Mesendoderm (in vitro differentiated cells): ENCODE data around the gene PLCL1.

Experiments
- DNase-seq: peaks from one replicate; pipeline ENCODE4 v3.0.0; 2013
- H2AK5ac ChIP-seq: 2 replicates; pipeline ENCODE4 v1.6.1; 2013; ENCODE audit warnings: low read length, inconsistent platforms
- H2BK120ac ChIP-seq: 2 replicates; pipeline ENCODE4 v1.6.1; 2013; ENCODE audit warnings: low read depth, mild to moderate bottlenecking, low read length, moderate library complexity, mixed read lengths
- H2BK15ac ChIP-seq: replicated peaks from 2 replicates; pipeline ENCODE4 v1.6.1; 2013; ENCODE audit warnings: low read depth, mild to moderate bottlenecking, moderate library complexity
- H2BK5ac ChIP-seq: 2 replicates; pipeline ENCODE4 v1.6.1; 2013; ENCODE audit warnings: low read length, inconsistent platforms
- H3K18ac ChIP-seq: 2 replicates; pipeline ENCODE4 v1.6.1; 2013; ENCODE audit warnings: mild to moderate bottlenecking, low read length, mixed read lengths
- H3K23ac ChIP-seq: one replicate; pipeline ENCODE4 v1.6.1; 2013; ENCODE audit warnings: low read length
- H3K27ac ChIP-seq: 2 replicates; pipeline ENCODE4 v1.5.1; 2013; ENCODE audit warnings: low read depth, mild to moderate bottlenecking, inconsistent platforms, low read length, moderate library complexity
- H3K27me3 ChIP-seq: 2 replicates; pipeline ENCODE4 v1.6.1; 2013; ENCODE audit warnings: low read length, control low read depth, mild to moderate bottlenecking, inconsistent platforms; ENCODE audit not compliant: insufficient read depth, poor library complexity
- H3K36me3 ChIP-seq: 2 replicates; pipeline ENCODE4 v1.6.1; 2013; ENCODE audit warnings: low read length, inconsistent platforms; ENCODE audit not compliant: control insufficient read depth, insufficient read depth
- H3K4ac ChIP-seq: one replicate; pipeline ENCODE4 v1.6.1; 2013; ENCODE audit warnings: low read depth, mild to moderate bottlenecking, low read length, moderate library complexity
- H3K4me1 ChIP-seq: 2 replicates; pipeline ENCODE4 v1.6.1; 2013; ENCODE audit warnings: low read depth, low read length, inconsistent platforms; ENCODE audit not compliant: control insufficient read depth
- H3K4me2 ChIP-seq: 2 replicates; pipeline ENCODE4 v1.6.1; 2013; ENCODE audit warnings: low read length
- H3K4me3 ChIP-seq: 2 replicates; pipeline ENCODE4 v1.5.1; 2013; ENCODE audit warnings: mild to moderate bottlenecking, low read length
- H3K56ac ChIP-seq: one replicate; pipeline ENCODE4 v1.6.1; 2013; ENCODE audit warnings: low read length
- H3K79me1 ChIP-seq: 2 replicates; pipeline ENCODE4 v1.6.1; 2013; ENCODE audit warnings: low read length, inconsistent platforms
- H3K79me2 ChIP-seq: 2 replicates; pipeline ENCODE4 v1.6.1; 2013; ENCODE audit warnings: mild to moderate bottlenecking, low read length; ENCODE audit not compliant: control insufficient read depth, insufficient read depth
- H3K9ac ChIP-seq: 2 replicates; pipeline ENCODE4 v1.6.1; 2013; ENCODE audit warnings: low read length, inconsistent platforms
- H4K5ac ChIP-seq: one replicate; pipeline ENCODE4 v1.6.1; 2013; ENCODE audit warnings: low read length
- H4K8ac ChIP-seq: one replicate; pipeline ENCODE4 v1.6.1; 2013; ENCODE audit warnings: low read depth, mild to moderate bottlenecking, control low read depth, low read length, moderate library complexity
- WGBS: extraction: QIAGEN DNeasy Blood & Tissue Kit; methylation state at CpG from one replicate; pipeline ENCODE4 v1.1.7; 2013; ENCODE audit warnings: low lambda C conversion rate, missing lambda C conversion rate; ENCODE audit not compliant: insufficient coverage; ENCODE audit errors: extremely low coverage; 5-methylcytosine and 5-hydroxymethylcytosine counted together

Gene PLCL1

DNA sequence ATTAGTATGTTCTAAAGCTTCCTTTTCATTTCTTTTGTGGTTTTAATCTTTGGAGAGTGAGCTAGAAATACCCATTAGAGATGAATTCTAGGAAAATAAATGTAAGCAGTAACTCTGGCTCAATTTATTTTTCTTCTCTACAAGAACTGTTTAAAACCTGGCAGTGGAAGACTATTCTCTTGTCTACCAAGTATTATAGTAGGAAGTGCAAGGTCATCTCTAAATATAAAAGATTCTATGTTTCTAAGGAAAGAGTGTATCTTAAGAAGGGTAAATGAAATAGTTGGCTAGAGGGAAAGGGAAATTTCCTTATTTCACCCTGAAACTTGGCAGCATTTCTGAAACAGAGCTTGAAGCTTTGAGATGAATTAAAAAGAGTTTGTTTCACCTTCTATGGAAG lies 35.5 kb downstream of the PLCL1 start:
- H3K4ac ChIP-seq, result no peak overlapping the region
- H2BK120ac ChIP-seq, result no peak overlapping the region
- no peak overlapping the region for H2BK5ac ChIP-seq
- no peak overlapping the region for H3K56ac ChIP-seq
- no peak overlapping the region for H3K27ac ChIP-seq
- no peaks in the 10 kb centered on the region for H3K4me1 ChIP-seq
- H3K9ac ChIP-seq, result no peak overlapping the region
- no peak overlapping the region for H4K8ac ChIP-seq
- H3K27me3 ChIP-seq, result no peaks in the 10 kb centered on the region
- no peak for DNase-seq
- no peak overlapping the region for H2BK15ac ChIP-seq
- H3K36me3 ChIP-seq, result no peaks in the 10 kb centered on the region
- H3K18ac ChIP-seq, result no peak overlapping the region
- no peak overlapping the region for H3K23ac ChIP-seq
- H3K79me1 ChIP-seq, result no peaks in the 10 kb centered on the region
- no peaks in the 10 kb centered on the region for H3K79me2 ChIP-seq
- no peak overlapping the region for H2AK5ac ChIP-seq
- no peak overlapping the region for H3K4me3 ChIP-seq
- H3K4me2 ChIP-seq, result no peak overlapping the region
- H4K5ac ChIP-seq, result no peak overlapping the region

DNA sequence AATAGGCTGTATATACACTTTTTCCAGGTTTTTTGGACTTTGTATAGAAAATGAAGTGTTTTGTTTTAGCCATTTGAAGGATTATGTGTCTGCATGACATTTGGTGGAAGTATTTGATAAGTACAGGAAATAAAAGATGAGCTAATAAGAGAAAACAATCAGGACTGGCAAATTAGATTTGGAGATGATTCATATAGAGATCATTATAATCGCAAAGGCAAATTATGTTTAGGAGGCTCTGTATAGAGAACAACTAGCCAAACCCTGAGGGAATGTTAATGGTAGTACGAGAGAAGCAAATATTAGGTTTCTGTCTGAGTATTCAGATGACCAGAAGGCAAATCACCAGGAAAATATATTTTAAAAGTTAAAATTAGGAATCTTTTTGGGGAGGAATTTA lies 41.7 kb downstream of the PLCL1 start:
- no peak overlapping the region for H3K4ac ChIP-seq
- no peak overlapping the region for H4K8ac ChIP-seq
- no peaks in the 10 kb centered on the region for H3K79me1 ChIP-seq
- no peak overlapping the region for H3K4me2 ChIP-seq
- H3K18ac ChIP-seq, result no peak overlapping the region
- no peak overlapping the region for H3K9ac ChIP-seq
- no peak overlapping the region for H3K23ac ChIP-seq
- no peak overlapping the region for H2AK5ac ChIP-seq
- H3K36me3 ChIP-seq, result no peaks in the 10 kb centered on the region
- H2BK5ac ChIP-seq, result no peak overlapping the region
- no CpG with 5 or more reads among the region's 2 CpGs for WGBS
- H4K5ac ChIP-seq, result no peak overlapping the region
- H3K79me2 ChIP-seq, result no peaks in the 10 kb centered on the region
- no peak overlapping the region for H2BK15ac ChIP-seq
- no peak overlapping the region for H3K4me3 ChIP-seq
- H3K27me3 ChIP-seq, result no peaks in the 10 kb centered on the region
- H3K56ac ChIP-seq, result no peak overlapping the region
- H3K4me1 ChIP-seq, result no peaks in the 10 kb centered on the region
- DNase-seq, result no peak
- H3K27ac ChIP-seq, result no peak overlapping the region
- no peak overlapping the region for H2BK120ac ChIP-seq

GRCh38 chr2:197846777-197847176 lies 42.4 kb downstream of the PLCL1 start:
- Histone ChIP-seq H3K27me3 (no peaks in the 10 kb centered on the region), H3K4me1 (no peaks in the 10 kb centered on the region), H2BK15ac (no peak overlapping the region), H4K5ac (no peak overlapping the region), H3K4ac (no peak overlapping the region), H3K18ac (no peak overlapping the region), H3K23ac (no peak overlapping the region), H3K79me1 (no peaks in the 10 kb centered on the region), H3K4me3 (no peak overlapping the region), H2AK5ac (no peak overlapping the region), H2BK5ac (no peak overlapping the region), H3K79me2 (no peaks in the 10 kb centered on the region), H4K8ac (no peak overlapping the region), H3K27ac (no peak overlapping the region), H3K36me3 (no peaks in the 10 kb centered on the region), H2BK120ac (no peak overlapping the region), H3K9ac (no peak overlapping the region), H3K4me2 (no peak overlapping the region), H3K56ac (no peak overlapping the region)
- DNase-seq, result no peak
- no CpG with 5 or more reads among the region's 3 CpGs for WGBS

DNA sequence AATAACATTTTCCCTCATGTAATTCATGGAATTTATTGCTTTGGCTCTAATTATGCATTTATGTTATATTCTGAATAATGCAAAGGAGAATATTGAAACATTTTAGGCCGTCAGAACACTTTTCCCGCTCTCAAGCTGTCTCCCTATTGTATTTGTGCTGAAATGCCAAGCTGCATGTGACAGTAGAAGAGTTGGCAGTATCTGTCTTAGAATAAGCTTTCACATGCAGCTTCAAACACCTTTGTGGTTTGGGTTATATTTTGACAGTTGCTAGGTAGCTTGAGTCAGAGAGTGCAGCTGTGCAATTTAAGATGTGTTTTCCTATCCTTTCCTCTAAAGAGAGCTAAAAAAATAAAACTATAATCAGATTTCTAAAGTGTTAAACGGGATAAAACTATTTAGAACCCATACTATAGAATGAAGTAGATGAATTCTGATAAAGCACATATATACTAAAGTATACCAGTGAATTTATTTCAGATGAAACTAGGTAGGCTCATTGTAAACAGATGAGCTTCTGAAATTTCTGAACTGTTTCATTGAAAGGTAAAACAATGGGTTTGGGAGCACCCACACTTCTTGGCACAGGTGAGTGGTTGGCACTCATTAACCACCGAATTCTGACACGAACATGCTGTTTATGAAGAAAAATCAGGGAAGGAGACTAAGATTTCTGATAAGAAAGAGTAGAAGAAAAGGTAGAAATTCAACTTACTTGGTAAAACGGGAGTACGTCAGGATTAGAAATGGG lies 43.4 kb downstream of the PLCL1 start:
- Histone ChIP-seq H4K8ac (no peak overlapping the region), H3K9ac (no peak overlapping the region), H3K79me2 (no peaks in the 10 kb centered on the region), H3K23ac (no peak overlapping the region), H3K56ac (no peak overlapping the region), H4K5ac (no peak overlapping the region), H3K36me3 (no peaks in the 10 kb centered on the region), H3K4me2 (no peak overlapping the region), H2BK15ac (no peak overlapping the region), H2AK5ac (no peak overlapping the region), H3K27ac (no peak overlapping the region), H3K4ac (no peak overlapping the region), H3K79me1 (no peaks in the 10 kb centered on the region), H3K4me1 (no peaks in the 10 kb centered on the region), H3K27me3 (no peaks in the 10 kb centered on the region), H2BK5ac (no peak overlapping the region), H3K4me3 (no peak overlapping the region), H3K18ac (no peak overlapping the region), H2BK120ac (no peak overlapping the region)
- no CpG with 5 or more reads among the region's 7 CpGs for WGBS
- DNase-seq, result no peak

DNA sequence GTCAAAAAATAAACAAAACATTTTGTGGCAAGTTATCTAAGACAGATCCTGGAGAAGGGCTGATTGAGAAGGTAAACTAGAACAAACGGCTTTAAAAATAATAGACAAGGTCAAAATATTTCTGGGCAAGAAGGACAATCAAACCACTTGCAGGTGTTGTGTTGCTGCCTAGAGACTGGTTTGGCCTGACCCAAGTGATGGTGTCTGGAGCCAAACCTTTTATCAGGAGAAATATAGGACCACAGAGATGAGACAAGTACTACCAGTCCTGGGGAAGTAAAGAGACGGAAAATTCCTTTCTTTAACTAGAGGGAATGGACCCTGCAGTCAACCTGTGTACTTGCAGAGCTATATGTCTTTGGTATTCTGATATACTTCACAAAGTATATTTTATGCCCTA lies 44.2 kb downstream of the PLCL1 start:
- Histone ChIP-seq H3K27ac (no peak overlapping the region), H2BK120ac (no peak overlapping the region), H3K4me1 (no peaks in the 10 kb centered on the region), H3K9ac (no peak overlapping the region), H3K79me1 (no peaks in the 10 kb centered on the region), H4K5ac (no peak overlapping the region), H3K27me3 (no peaks in the 10 kb centered on the region), H2BK15ac (no peak overlapping the region), H4K8ac (no peak overlapping the region), H3K56ac (no peak overlapping the region), H3K79me2 (no peaks in the 10 kb centered on the region), H2BK5ac (no peak overlapping the region), H3K4me2 (no peak overlapping the region), H3K36me3 (no peaks in the 10 kb centered on the region), H3K18ac (no peak overlapping the region), H3K4me3 (no peak overlapping the region), H3K4ac (no peak overlapping the region), H3K23ac (no peak overlapping the region), H2AK5ac (no peak overlapping the region)
- no CpG with 5 or more reads among the region's 2 CpGs for WGBS
- DNase-seq, result no peak

DNA sequence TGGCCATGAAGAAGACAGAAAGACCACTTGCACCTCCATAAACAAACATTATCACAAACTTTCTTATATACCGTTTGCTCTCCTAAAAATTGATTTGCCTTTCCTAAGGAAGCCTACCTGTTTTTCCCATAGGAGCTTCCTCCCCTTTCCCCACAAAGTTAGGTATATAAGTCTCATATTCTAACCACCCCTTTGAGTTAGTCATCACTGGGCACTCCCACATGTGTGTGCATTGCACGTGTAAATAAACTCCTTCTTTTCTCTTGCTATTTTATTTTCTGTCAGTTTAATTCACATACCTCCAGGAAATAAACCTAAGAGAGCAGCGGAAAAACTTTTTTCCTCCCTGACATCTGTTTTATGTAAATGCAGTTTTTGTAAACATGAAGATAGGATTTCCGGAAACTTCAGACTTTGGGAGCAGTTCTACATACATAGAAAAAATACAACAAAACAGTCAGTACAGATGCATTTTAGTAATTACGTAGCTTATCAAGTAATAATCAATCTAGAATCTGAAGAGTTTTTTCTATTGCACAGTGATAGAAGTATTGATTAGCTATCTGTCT lies 46.6 kb downstream of the PLCL1 start:
- H3K27ac ChIP-seq, result no peak overlapping the region
- H3K4me3 ChIP-seq, result no peak overlapping the region
- WGBS, result no CpG with 5 or more reads among the region's 5 CpGs

More for the DNA sequence above, 46.6 kb downstream of the PLCL1 start:
- H4K8ac ChIP-seq, result no peak overlapping the region
- no peaks in the 10 kb centered on the region for H3K79me2 ChIP-seq
- H3K23ac ChIP-seq, result no peak overlapping the region
- H3K79me1 ChIP-seq, result no peaks in the 10 kb centered on the region
- no peak overlapping the region for H3K4ac ChIP-seq
- no peaks in the 10 kb centered on the region for H3K36me3 ChIP-seq
- no peak overlapping the region for H2BK5ac ChIP-seq
- no peak overlapping the region for H3K18ac ChIP-seq
- no peak overlapping the region for H2BK120ac ChIP-seq
- H3K56ac ChIP-seq, result no peak overlapping the region
- H2AK5ac ChIP-seq, result no peak overlapping the region
- H3K9ac ChIP-seq, result no peak overlapping the region
- H3K4me2 ChIP-seq, result no peak overlapping the region
- no peak for DNase-seq
- no peak overlapping the region for H2BK15ac ChIP-seq
- H4K5ac ChIP-seq, result no peak overlapping the region
- H3K4me1 ChIP-seq, result no peaks in the 10 kb centered on the region
- no peaks in the 10 kb centered on the region for H3K27me3 ChIP-seq
